Endothelial cell of umbilical vein (primary cell): ENCODE measurements around the gene HAUS7. TPM values are rescaled to one million over a fixed set of nuclear protein-coding genes. Genes with fewer than 3 reads are reported as not detected.

Source experiments
- BruUV-seq: library from RNA; stranded (reverse); fragments of 400-500 nt; replicated peaks from 2 replicates; lab custom pipeline; 2021; lab: Mats Ljungman, UMichigan
- CTCF ChIA-PET: fragments of 300-600, 350-600 bp; sonication (Branson Sonifier 250); formaldehyde crosslinking; loops from one replicate; lab custom pipeline; 2021; ENCODE audit warnings: antibody characterized with exemption, inconsistent platforms; lab: Charles Lee
- POLR2A ChIA-PET: fragments of 300-600, 350-600 bp; sonication (Branson Sonifier 250); formaldehyde crosslinking; loops from one replicate; lab custom pipeline; 2021; ENCODE audit warnings: antibody characterized with exemption, inconsistent platforms; lab: Charles Lee
- DNase-seq: peaks from one replicate; pipeline ENCODE4 v3.0.0-alpha.2; 2011; ENCODE audit warnings: low read depth, low spot score
- FAIRE-seq: peaks from 2 replicates; lab custom pipeline; 2011; peaks lifted over from hg19 to GRCh38; lab: Jason Lieb, UNC
- H2AFZ ChIP-seq: 2 replicates; pipeline ENCODE4 v1.6.0; 2012; ENCODE audit warnings: low read depth, low read length, control low read depth, inconsistent platforms
- H3K27ac ChIP-seq: 2 replicates; pipeline ENCODE4 v1.5.1; 2011; ENCODE audit warnings: low read depth, mild to moderate bottlenecking, control low read depth, low read length, moderate library complexity; ENCODE audit not compliant: insufficient read depth
- H3K27me3 ChIP-seq, 2 experiments: 2 replicates each; pipeline versions ENCODE4 v1.6.0 to v1.6.1; 2011; ENCODE audit warnings: low read length in 2 of 2, mixed read lengths in 1 of 2; ENCODE audit not compliant: control insufficient read depth in 2 of 2, insufficient read depth in 2 of 2
- H3K36me3 ChIP-seq, 2 experiments: 2 replicates in 1 of 2; 3 replicates in 1 of 2; pipeline ENCODE4 v1.5.1; 2011; ENCODE audit warnings: low read length in 2 of 2, mild to moderate bottlenecking in 1 of 2, moderate library complexity in 1 of 2; ENCODE audit not compliant: control insufficient read depth in 2 of 2, insufficient read depth in 2 of 2; ENCODE audit errors: extremely low read depth in 1 of 2
- H3K4me1 ChIP-seq: 3 replicates; pipeline ENCODE4 v1.5.1; 2011; ENCODE audit warnings: mild to moderate bottlenecking, low read length; ENCODE audit not compliant: control insufficient read depth, insufficient read depth; ENCODE audit errors: extremely low read depth
- H3K4me2 ChIP-seq: 2 replicates; pipeline ENCODE4 v1.6.1; 2011; ENCODE audit warnings: low read length, control low read depth, mixed read lengths; ENCODE audit not compliant: insufficient read depth
- H3K4me3 ChIP-seq, 3 experiments: fragments of 200-600 bp in 1 of 3; sonication (generic), shearing (Covaris generic) in 1 of 3; replicated peaks in 1 of 3; 2 replicates each; pipeline ENCODE4 v1.5.1; 2011 to 2016; ENCODE audit warnings: control low read depth in 3 of 3, low read length in 3 of 3, mild to moderate bottlenecking in 2 of 3, inconsistent platforms in 1 of 3, low read depth in 1 of 3, moderate library complexity in 1 of 3; ENCODE audit not compliant: insufficient read depth in 1 of 3
- H3K79me2 ChIP-seq: 2 replicates; pipeline ENCODE4 v1.6.0; 2012; ENCODE audit warnings: low read length, inconsistent platforms; ENCODE audit not compliant: control insufficient read depth, insufficient read depth
- H3K9ac ChIP-seq: replicated peaks from 2 replicates; pipeline ENCODE3; 2011; ENCODE audit warnings: low read length, control low read depth; ENCODE audit not compliant: insufficient read depth; ENCODE audit errors: extremely low read depth
- H3K9me1 ChIP-seq: replicated peaks from 3 replicates; pipeline ENCODE4 v1.6.0; 2011; ENCODE audit warnings: mild to moderate bottlenecking, low read length; ENCODE audit not compliant: control insufficient read depth, insufficient read depth; ENCODE audit errors: extremely low read depth
- H3K9me3 ChIP-seq: replicated peaks from 2 replicates; pipeline ENCODE4 v1.5.1; 2012; ENCODE audit warnings: low read length, inconsistent platforms; ENCODE audit not compliant: control insufficient read depth, insufficient read depth
- H4K20me1 ChIP-seq: replicated peaks from 2 replicates; pipeline ENCODE3; 2011; ENCODE audit warnings: mild to moderate bottlenecking, low read length; ENCODE audit not compliant: control insufficient read depth, insufficient read depth; ENCODE audit errors: extremely low read depth
- CTCF ChIP-seq, 2 donors: IDR thresholded peaks; 1 replicate in 1 of 2; 2 replicates in 1 of 2; pipeline ENCODE4 v1.5.1; 2011; ENCODE audit warnings: low read length in 2 of 2, mild to moderate bottlenecking in 2 of 2, moderate library complexity in 2 of 2, control low read depth in 1 of 2, inconsistent platforms in 1 of 2, low read depth in 1 of 2; ENCODE audit not compliant: insufficient read depth in 1 of 2; ENCODE audit errors: extremely low read depth in 1 of 2
- EZH2 ChIP-seq: IDR thresholded peaks from 2 replicates; pipeline ENCODE4 v1.6.1; 2012; ENCODE audit warnings: borderline replicate concordance, low read depth, mild to moderate bottlenecking, moderate library complexity, low read length, inconsistent platforms; ENCODE audit not compliant: severe bottlenecking
- FOS ChIP-seq: IDR thresholded peaks from 2 replicates; pipeline ENCODE4 v1.6.1; 2011; ENCODE audit warnings: mild to moderate bottlenecking, low read length, moderate library complexity, borderline replicate concordance; ENCODE audit not compliant: insufficient read depth
- GATA2 ChIP-seq: IDR thresholded peaks from 2 replicates; pipeline ENCODE4 v1.7.0; 2011; ENCODE audit warnings: low read depth, mild to moderate bottlenecking, moderate library complexity, mixed read lengths, low read length; ENCODE audit not compliant: insufficient read length, insufficient read depth
- JUN ChIP-seq: IDR thresholded peaks from 2 replicates; pipeline ENCODE4 v1.6.1; 2011; ENCODE audit warnings: borderline replicate concordance, low read depth; ENCODE audit not compliant: insufficient read length, insufficient read depth
- MYC ChIP-seq: IDR thresholded peaks from one replicate; pipeline ENCODE4 v1.6.1; 2011; ENCODE audit warnings: mild to moderate bottlenecking, low read depth, low read length
- POLR2A ChIP-seq: IDR thresholded peaks from 2 replicates; pipeline ENCODE4 v1.6.1; 2012; ENCODE audit warnings: low read depth, mild to moderate bottlenecking, control low read depth, low read length
- POLR2AphosphoS5 ChIP-seq: IDR thresholded peaks from 2 replicates; pipeline ENCODE4 v1.6.1; 2012; ENCODE audit warnings: low read depth, mild to moderate bottlenecking, control low read depth, low read length, moderate library complexity; ENCODE audit not compliant: insufficient read depth
- dilution Hi-C: fragments of 300-500 bp; cut with MboI; formaldehyde crosslinking; loops from one replicate; pipeline ENCODE4 v1.15.0; 2019; ENCODE audit warnings: low sequenced_read_pairs; ENCODE audit not compliant: extremely low pct_ligation_motif_present
- intact Hi-C: fragments of 100-400 bp; cut with micrococcal nuclease; formaldehyde crosslinking; loops from one replicate; pipeline ENCODE4 v1.10.0; 2022
- polyA plus RNA-seq, 4 experiments: library from polyadenylated mRNA; depleted of rRNA in 3 of 4; stranded (reverse) in 3 of 4; unstranded in 1 of 4; fragments of >200 nt; gene quantifications; 2 replicates each; pipeline versions ENCODE4 v1.2.1 to v1.2.3, GENCODE V29; 2011 to 2012; ENCODE audit warnings: missing spikeins in 1 of 4
- total RNA-seq: library from RNA; stranded (reverse); gene quantifications from 2 replicates; pipeline ENCODE4 v1.2.3, GENCODE V29; 2021
- TF ChIP-seq, protein P1 (sequence below): IDR thresholded peaks from 2 replicates; pipeline ENCODE4 v1.6.1; 2011; ENCODE audit not compliant: insufficient read depth, insufficient read length

HAUS7 gene
- total and polyA plus RNA-seq, 2 donors (not counting 3 experiments of a cell fraction or from before 2014, with no cell fraction given) = 31.0 to 46.4 TPM

GRCh38 chrX:153416781-153417450 is 53.5 kb downstream of the HAUS7 start:
- no peak overlapping the region for H3K4me2 ChIP-seq
- no peak overlapping the region for H3K4me3 ChIP-seq
- no peak overlapping the region for H2AFZ ChIP-seq
- H3K9ac ChIP-seq = no peak overlapping the region
- DNase-seq = no peak
- no peaks in the 10 kb centered on the region for H4K20me1 ChIP-seq
- FAIRE-seq = no peak
- TF ChIP-seq CTCF (IDR thresholded peaks at IDR 0.05; ENCODE audit: extremely low read depth in 1 of 2, insufficient read depth in 1 of 2, low read depth in 1 of 2, low read length in 2 of 2) (no peak), FOS (no peak), POLR2AphosphoS5 (no peak), MYC (no peak), POLR2A (no peak), EZH2 (no peak), JUN (no peak), GATA2 (no peak)
- TF ChIP-seq, protein P1, sequence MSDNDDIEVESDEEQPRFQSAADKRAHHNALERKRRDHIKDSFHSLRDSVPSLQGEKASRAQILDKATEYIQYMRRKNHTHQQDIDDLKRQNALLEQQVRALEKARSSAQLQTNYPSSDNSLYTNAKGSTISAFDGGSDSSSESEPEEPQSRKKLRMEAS = no peak
- dilution Hi-C loops (no loop called here), intact Hi-C loops (no loop called here)
- ChIA-PET CTCF (interaction anchor here (1.2 kb wide), 1 partner anchor 44 kb away, joined by 3 read pairs; no protein-coding TSS in a partner anchor), POLR2A (no interaction called here)
- no peaks in the 10 kb centered on the region for H3K79me2 ChIP-seq
- no peaks in the 10 kb centered on the region for H3K27me3 ChIP-seq
- no TSS peak for BruUV-seq
- H3K27ac ChIP-seq = no peak overlapping the region
- H3K4me1 ChIP-seq = no peaks in the 10 kb centered on the region
- H3K9me3 ChIP-seq = no peaks in the 10 kb centered on the region
- H3K9me1 ChIP-seq = no peaks in the 10 kb centered on the region
- no peaks in the 10 kb centered on the region for H3K36me3 ChIP-seq
